GM12864 (cell line): ENCODE results near the gene DNAH8.

Experiments
- DNase-seq: peaks from one replicate; pipeline ENCODE4 v3.0.0-alpha.2; 2011; ENCODE audit warnings: low read depth
- H3K4me3 ChIP-seq: 2 replicates; pipeline ENCODE4 v1.5.1; 2011; ENCODE audit warnings: mild to moderate bottlenecking, low read depth, low read length, control low read depth
- TF ChIP-seq, protein P1 (sequence below): IDR thresholded peaks from 2 replicates; pipeline ENCODE4 v1.5.1; 2011; ENCODE audit warnings: low read depth, mild to moderate bottlenecking, moderate library complexity, low read length, control low read depth, inconsistent platforms; ENCODE audit errors: missing control alignments

The DNAH8 gene

DNA sequence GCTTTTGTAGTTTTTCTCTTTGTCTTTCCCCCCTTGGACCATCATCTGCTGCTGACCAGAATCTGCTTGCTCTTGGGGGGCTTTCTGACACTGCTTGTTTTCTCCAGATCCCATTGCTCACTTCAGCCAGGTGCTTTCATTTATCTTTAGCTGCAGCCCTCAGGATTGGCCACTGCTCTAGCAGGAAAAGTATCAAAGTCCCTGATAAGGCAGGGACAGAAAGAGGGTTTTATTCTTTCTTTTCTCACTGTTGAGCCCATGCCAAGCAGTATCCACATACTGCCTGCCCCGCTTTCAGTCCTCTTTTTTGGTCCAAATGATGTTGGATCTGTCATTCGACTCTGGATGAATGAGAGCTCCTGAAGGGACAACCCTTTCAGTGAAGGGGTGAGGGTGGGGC is 141.4 kb downstream of the DNAH8 start:
- TF ChIP-seq, protein P1, sequence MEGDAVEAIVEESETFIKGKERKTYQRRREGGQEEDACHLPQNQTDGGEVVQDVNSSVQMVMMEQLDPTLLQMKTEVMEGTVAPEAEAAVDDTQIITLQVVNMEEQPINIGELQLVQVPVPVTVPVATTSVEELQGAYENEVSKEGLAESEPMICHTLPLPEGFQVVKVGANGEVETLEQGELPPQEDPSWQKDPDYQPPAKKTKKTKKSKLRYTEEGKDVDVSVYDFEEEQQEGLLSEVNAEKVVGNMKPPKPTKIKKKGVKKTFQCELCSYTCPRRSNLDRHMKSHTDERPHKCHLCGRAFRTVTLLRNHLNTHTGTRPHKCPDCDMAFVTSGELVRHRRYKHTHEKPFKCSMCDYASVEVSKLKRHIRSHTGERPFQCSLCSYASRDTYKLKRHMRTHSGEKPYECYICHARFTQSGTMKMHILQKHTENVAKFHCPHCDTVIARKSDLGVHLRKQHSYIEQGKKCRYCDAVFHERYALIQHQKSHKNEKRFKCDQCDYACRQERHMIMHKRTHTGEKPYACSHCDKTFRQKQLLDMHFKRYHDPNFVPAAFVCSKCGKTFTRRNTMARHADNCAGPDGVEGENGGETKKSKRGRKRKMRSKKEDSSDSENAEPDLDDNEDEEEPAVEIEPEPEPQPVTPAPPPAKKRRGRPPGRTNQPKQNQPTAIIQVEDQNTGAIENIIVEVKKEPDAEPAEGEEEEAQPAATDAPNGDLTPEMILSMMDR = no peak
- no peak overlapping the region for H3K4me3 ChIP-seq
- no peak for DNase-seq

DNA sequence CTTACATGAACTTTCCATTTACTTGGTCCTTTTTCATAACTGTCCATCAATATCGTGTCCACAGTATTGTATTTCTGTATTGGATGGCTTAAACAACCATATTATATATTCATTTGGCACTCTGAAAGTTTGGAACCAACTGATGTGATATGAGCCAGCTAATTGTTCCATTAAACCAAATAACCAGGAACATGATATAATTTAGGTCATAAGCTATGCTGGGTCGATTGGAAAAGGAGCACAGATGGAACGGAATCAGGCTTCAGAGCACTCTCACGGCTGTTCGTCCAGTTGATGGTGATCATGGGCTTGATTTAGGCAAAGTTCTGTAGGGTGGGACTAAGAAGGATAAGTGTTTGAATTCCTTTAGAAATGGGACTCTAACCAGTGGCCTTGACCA is 142.7 kb downstream of the DNAH8 start:
- DNase-seq = no peak
- no peak overlapping the region for H3K4me3 ChIP-seq
- TF ChIP-seq, protein P1 = no peak

- no peak overlapping the region for H3K4me3 ChIP-seq
- DNase-seq = no peak
- TF ChIP-seq, protein P1 = no peak
Measured at GRCh38 chr6:38860041-38860440, 144.9 kb downstream of the DNAH8 start.

- TF ChIP-seq, protein P1 = no peak
- no peak for DNase-seq
- no peak overlapping the region for H3K4me3 ChIP-seq
Measured at GRCh38 chr6:38861926-38862401, 146.9 kb downstream of the DNAH8 start.

DNA sequence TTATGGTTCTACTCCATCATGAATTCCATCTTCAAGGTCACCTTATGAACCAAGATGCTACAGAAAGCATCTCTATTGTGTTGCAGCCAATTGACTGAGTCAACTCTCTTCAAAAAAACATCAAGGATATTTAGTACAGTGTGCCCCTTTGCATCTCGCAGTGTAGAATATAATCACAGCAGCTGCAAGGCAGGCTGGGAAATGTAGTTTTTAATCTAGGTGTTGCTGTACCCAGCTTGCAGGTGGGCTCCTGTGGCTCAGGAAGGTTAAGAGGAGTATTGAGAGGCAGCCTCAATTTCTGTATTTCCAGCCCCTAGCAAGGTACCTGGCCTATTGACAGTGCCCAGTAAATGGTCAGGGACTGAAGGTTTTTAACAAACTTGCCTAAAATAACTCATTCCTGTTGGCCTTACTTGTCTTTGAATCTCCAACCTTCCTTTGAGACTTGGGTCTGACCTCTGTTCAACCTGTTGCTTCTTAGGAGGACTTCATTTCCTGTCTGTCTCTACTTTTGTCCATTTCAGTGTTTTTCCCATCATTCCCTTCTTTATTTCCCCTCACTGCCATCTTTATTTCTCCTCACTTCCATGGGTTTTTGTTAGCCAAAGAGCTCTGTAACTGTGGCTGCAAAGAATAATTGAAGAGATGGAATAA is 150.5 kb downstream of the DNAH8 start:
- no peak for DNase-seq
- TF ChIP-seq, protein P1 = no peak

GRCh38 chr6:38867726-38868125 is 152.6 kb downstream of the DNAH8 start:
- DNase-seq = no peak
- H3K4me3 ChIP-seq = no peak overlapping the region
- TF ChIP-seq, protein P1 = no peak

More for the DNA sequence above, 150.5 kb downstream of the DNAH8 start:
- H3K4me3 ChIP-seq = no peak overlapping the region
